Vagina (tissue), 2 donors: ENCODE results near the gene TRIM66.

Source experiments
- CTCF ChIP-seq, 3 experiments: fragments of 450-650 bp in 2 of 3; fragments of 200-600 bp in 1 of 3; sonication (generic) in 1 of 3; IDR thresholded peaks; one replicate each; pipeline ENCODE4 v1.5.1; 2017 to 2019; ENCODE audit warnings: antibody characterized with exemption in 3 of 3, mild to moderate bottlenecking in 2 of 3, moderate library complexity in 2 of 3
- POLR2A ChIP-seq, 2 donors: fragments of 450-650 bp; IDR thresholded peaks; one replicate each; pipeline ENCODE4 v1.6.1; 2017; ENCODE audit warnings: antibody characterized with exemption in 2 of 2, mild to moderate bottlenecking in 2 of 2, moderate library complexity in 2 of 2
- POLR2AphosphoS5 ChIP-seq, 2 donors: sonication (generic); formaldehyde crosslinking; IDR thresholded peaks; one replicate each; pipeline ENCODE4 v1.9.0; 2017; ENCODE audit warnings: antibody characterized with exemption in 2 of 2, mild to moderate bottlenecking in 2 of 2, low read depth in 1 of 2; ENCODE audit not compliant: insufficient read depth in 1 of 2

DNA sequence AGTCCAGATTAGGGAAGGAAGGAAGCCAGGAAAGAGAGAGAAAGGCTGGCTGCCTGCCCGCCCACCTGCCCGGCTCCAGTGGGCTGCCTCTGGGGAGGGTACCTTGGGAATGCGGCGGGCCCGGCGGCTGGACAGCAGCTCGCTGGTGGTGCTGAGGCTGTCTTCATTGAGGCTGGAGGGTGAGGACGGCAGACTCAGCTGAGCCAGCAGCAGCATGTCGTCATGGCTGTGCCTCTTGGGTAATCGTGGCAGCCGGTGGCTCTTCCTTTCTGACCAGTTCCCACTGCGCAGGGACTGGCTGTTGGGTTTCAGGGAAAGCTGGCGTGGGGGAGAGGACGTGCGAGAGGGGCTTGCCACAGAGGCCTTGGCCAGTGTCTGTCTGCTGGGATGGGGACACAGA, 33.0 kb upstream of the TRIM66 start:
- TF ChIP-seq CTCF (IDR thresholded peaks at IDR 0.05) (no peak), POLR2AphosphoS5 (IDR thresholded peaks at IDR 0.05; ENCODE audit: insufficient read depth in 1 of 2, low read depth in 1 of 2) (peak in 1 of 2 donors; percentile 17), POLR2A (IDR thresholded peaks at IDR 0.05) (no peak)
